ENCODE measurements around the gene RAB33A.

DNA sequence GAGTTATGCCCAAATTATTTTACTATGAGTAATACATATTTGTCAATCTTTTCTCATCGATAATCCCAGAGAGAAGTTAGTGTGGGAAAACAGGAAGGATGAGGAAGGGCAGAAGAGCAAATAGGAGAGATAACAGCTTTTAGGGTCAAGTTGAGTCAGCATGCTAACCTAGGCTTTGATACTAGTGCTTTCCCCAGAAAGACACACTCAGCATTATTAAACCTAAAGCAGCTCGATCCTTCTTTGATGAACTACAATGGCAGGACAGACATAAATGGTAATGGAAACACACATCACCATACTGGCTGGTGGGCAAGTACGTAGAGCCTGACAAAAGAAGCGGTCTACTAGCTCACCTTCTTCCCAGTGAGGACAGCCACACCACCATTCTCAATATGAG lies 26.6 kb upstream of the RAB33A start:
- TF ChIP-seq CTCF (IDR thresholded peaks at IDR 0.05) (no peak), EP300 (IDR thresholded peaks at IDR 0.05) (no peak)
